Measurements from ENCODE around the gene ACER3.

DNA sequence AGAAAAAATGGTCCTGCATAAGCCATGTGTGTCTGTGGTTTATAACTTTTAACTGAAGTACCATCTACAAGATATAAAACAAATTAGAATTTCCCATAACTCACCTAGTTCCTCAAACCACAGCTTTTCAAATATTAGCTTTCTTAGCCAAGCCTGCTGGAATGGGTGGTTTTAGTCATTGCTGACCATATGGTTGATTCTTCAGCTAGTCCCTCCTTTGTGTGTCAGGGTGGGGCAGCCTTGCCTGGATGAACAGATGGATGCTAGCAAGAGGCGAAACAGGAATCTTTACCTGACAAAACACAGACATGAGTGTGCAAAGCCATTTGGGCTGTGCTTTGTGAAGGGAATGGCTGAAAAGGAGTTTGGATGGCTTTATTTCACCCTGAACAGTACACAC, 166.6 kb downstream of the ACER3 start:
- no peak for TF ChIP-seq POLR2A (IDR thresholded peaks at IDR 0.05)
- TF ChIP-seq, protein P1, sequence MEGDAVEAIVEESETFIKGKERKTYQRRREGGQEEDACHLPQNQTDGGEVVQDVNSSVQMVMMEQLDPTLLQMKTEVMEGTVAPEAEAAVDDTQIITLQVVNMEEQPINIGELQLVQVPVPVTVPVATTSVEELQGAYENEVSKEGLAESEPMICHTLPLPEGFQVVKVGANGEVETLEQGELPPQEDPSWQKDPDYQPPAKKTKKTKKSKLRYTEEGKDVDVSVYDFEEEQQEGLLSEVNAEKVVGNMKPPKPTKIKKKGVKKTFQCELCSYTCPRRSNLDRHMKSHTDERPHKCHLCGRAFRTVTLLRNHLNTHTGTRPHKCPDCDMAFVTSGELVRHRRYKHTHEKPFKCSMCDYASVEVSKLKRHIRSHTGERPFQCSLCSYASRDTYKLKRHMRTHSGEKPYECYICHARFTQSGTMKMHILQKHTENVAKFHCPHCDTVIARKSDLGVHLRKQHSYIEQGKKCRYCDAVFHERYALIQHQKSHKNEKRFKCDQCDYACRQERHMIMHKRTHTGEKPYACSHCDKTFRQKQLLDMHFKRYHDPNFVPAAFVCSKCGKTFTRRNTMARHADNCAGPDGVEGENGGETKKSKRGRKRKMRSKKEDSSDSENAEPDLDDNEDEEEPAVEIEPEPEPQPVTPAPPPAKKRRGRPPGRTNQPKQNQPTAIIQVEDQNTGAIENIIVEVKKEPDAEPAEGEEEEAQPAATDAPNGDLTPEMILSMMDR (IDR thresholded peaks at IDR 0.05) = no peak
- no peak for TF ChIP-seq EP300 (IDR thresholded peaks at IDR 0.05)
